Mucosa of stomach (tissue), 1 donor: ENCODE results near the gene DPF3.
"Not testable (repeated sequence)": the region's sequence is repeated elsewhere in the genome, so short reads cannot be mapped to it uniquely, and the experiment has no call there.

Experiments used
- H3K27me3 ChIP-seq: one replicate; pipeline ENCODE4 v1.7.0; 2013; ENCODE audit warnings: mild to moderate bottlenecking, low read length; ENCODE audit not compliant: control insufficient read depth, insufficient read depth
- H3K36me3 ChIP-seq: one replicate; pipeline ENCODE4 v1.7.0; 2013; ENCODE audit warnings: low read length; ENCODE audit not compliant: control insufficient read depth, insufficient read depth
- H3K4me1 ChIP-seq: one replicate; pipeline ENCODE4 v1.7.0; 2013; ENCODE audit warnings: mild to moderate bottlenecking, low read length; ENCODE audit not compliant: control insufficient read depth, insufficient read depth
- H3K4me3 ChIP-seq: one replicate; pipeline ENCODE4 v1.7.0; 2013; ENCODE audit warnings: low read length
- H3K9ac ChIP-seq: one replicate; pipeline ENCODE4 v1.7.0; 2013; ENCODE audit warnings: mild to moderate bottlenecking, low read length, moderate library complexity
- H3K9me3 ChIP-seq: one replicate; pipeline ENCODE4 v1.7.0; 2013; ENCODE audit warnings: mild to moderate bottlenecking, low read length, moderate library complexity; ENCODE audit not compliant: control insufficient read depth
- donor health status: Pancreatic carcinoma.

The DPF3 gene

DNA sequence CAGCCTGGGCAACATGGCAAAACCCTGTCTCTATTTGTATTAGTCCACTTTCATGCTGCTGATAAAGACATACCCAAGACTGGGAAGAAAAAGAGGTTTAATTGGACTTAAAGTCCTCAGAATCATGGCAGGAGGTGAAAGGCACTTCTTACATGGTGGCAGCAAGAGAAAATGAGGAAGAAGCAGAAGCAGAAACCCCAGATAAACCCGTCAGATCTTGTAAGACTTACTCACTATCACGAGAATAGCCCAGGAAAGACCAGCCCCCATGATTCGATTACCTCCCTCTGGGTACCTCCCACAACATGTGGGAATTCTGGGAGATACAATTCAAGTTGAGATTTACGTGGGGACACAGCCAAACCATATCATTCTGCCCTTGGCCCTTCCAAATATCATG lies 23.0 kb downstream of the DPF3 start:
- H3K9me3 ChIP-seq, H3K27me3 ChIP-seq, H3K36me3 ChIP-seq, H3K9ac ChIP-seq, H3K4me3 ChIP-seq, H3K4me1 ChIP-seq: not testable (repeated sequence)

GRCh38 chr14:72869407-72870329 lies 24.2 kb downstream of the DPF3 start:
- Histone ChIP-seq H3K9ac (no peak overlapping the region), H3K4me3 (no peak overlapping the region), H3K9me3 (no peaks in the 10 kb centered on the region), H3K27me3 (no peaks in the 10 kb centered on the region), H3K4me1 (no peaks in the 10 kb centered on the region), H3K36me3 (no peaks in the 10 kb centered on the region)

DNA sequence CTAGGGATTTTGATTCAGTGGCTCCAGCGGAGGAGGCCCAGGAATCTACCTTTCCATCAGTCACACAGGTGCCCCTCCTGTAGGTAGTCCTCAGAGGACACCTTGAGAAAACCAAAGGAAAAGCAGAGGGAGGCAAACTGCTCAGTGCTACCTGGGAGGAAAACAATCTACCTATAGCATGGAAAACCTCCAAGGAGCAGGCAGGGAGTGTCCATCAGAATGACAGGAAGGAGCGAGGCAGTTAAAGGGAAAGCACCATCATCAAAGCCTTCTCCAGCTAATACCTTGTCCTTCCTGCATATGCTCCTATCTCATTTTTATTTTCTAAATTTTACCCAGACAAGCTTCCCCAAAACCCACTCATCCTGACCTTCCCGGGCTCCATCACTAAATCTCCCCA lies 25.4 kb downstream of the DPF3 start:
- H3K9me3 ChIP-seq, result no peaks in the 10 kb centered on the region

DNA sequence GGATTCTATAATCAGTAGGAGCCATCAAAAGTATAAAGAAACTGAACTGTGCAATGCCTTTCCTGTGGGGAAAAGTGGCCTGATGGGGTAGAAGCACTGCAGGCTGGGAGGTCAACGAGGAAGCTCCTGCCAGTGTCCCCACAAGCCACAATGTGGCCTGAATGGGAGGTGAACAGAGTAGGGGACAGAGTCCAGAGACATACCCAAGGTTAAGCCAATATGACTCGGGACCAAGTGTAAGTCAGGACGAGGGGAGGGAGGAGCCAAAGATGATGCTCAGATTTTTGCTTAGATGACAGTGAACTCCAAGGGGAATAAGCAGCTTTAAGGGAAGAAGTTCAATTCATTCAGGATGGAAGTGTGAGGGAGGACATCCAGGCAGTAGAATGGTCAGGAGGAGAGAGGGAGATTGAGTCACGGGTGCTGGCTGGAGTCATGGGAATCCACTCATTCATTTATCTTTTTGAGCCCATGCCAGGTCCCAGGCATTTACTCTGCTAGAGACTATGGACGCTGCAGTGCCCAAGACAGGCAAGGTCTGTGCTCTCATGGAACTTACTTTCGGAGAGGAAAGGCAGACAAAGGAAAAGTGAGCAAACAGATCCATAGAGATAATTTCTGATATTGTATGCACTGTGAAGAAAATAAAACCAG lies 29.1 kb downstream of the DPF3 start:
- H3K9me3 ChIP-seq, result no peaks in the 10 kb centered on the region
- no peaks in the 10 kb centered on the region for H3K36me3 ChIP-seq
- no peak overlapping the region for H3K9ac ChIP-seq
- no peak overlapping the region for H3K4me3 ChIP-seq
- no peaks in the 10 kb centered on the region for H3K4me1 ChIP-seq
- no peaks in the 10 kb centered on the region for H3K27me3 ChIP-seq

More for the DNA sequence above, 25.4 kb downstream of the DPF3 start:
- Histone ChIP-seq H3K4me3 (no peak overlapping the region), H3K4me1 (no peaks in the 10 kb centered on the region), H3K27me3 (no peaks in the 10 kb centered on the region), H3K9ac (no peak overlapping the region), H3K36me3 (no peaks in the 10 kb centered on the region)

DNA sequence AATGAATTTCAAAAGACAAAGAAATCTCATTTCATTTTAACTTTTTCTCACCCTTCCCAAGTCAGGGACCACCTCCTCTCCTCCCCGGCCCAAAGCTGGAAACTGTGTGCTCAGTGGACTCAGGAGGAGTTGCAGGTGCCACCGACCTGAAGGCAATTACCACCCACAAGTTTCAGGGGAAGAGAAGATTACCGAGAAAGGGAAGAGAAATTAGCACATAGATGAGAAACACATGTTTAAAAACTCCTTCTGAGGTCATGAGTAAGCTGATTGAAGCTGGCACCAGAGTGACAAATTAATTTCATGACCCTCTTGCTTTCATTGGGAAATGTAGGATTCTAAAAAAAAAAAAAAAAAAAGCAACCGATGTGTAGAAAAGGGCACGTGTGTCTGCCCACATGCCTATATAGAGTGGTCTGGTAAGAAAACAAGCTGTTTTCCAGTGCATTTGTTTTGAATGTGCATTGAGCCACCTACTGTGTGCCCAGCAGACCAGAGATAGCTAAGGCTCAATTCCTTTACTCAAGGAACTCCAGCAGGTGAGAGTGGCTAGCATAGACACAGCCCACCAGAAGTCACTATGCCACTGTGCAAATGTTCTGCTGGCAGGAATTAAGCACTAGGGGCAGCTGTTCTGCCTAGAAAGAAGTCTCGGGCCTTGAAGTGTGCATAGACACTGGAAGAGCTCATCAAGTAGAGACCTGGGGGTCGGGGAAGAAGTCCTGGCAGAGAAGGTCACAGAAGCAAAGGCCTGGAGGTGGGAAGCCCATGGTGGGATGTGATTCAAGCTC lies 30.5 kb downstream of the DPF3 start:
- no peaks in the 10 kb centered on the region for H3K27me3 ChIP-seq
- no peak overlapping the region for H3K9ac ChIP-seq
- no peaks in the 10 kb centered on the region for H3K4me1 ChIP-seq
- no peaks in the 10 kb centered on the region for H3K9me3 ChIP-seq
- no peak overlapping the region for H3K4me3 ChIP-seq
- H3K36me3 ChIP-seq, result no peaks in the 10 kb centered on the region

GRCh38 chr14:72856530-72857266 lies 37.2 kb downstream of the DPF3 start:
- H3K9ac ChIP-seq, result no peak overlapping the region
- H3K4me1 ChIP-seq, result no peaks in the 10 kb centered on the region
- H3K27me3 ChIP-seq, result no peaks in the 10 kb centered on the region
- H3K9me3 ChIP-seq, result no peaks in the 10 kb centered on the region
- no peak overlapping the region for H3K4me3 ChIP-seq
- H3K36me3 ChIP-seq, result no peaks in the 10 kb centered on the region

DNA sequence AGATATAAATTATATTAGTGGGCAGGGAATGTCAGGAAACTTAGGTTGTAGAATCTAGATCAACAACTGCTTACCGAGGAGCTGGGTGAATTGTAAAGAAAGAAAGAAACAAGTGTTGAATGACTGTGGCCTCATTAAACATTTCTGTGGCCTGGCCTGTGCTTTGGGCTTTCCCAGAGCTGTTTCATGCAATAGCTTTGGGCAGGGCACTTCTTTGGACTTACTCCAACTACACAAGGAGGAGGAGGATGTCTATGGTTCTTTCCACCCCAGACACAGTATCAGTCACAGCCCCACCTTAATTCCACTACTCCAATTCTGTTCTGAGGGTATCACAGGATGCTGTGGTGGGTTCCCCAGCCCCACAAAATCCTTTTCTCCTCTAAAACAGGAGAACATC lies 38.0 kb downstream of the DPF3 start:
- Histone ChIP-seq H3K9ac (no peak overlapping the region), H3K4me3 (no peak overlapping the region), H3K36me3 (no peaks in the 10 kb centered on the region), H3K9me3 (no peaks in the 10 kb centered on the region), H3K4me1 (no peaks in the 10 kb centered on the region), H3K27me3 (no peaks in the 10 kb centered on the region)

- H3K4me1 ChIP-seq, result no peaks in the 10 kb centered on the region
- no peak overlapping the region for H3K9ac ChIP-seq
- H3K9me3 ChIP-seq, result no peaks in the 10 kb centered on the region
- H3K4me3 ChIP-seq, result no peak overlapping the region
- H3K27me3 ChIP-seq, result no peaks in the 10 kb centered on the region
- no peaks in the 10 kb centered on the region for H3K36me3 ChIP-seq
Observed at GRCh38 chr14:72852194-72852593, 41.7 kb downstream of the DPF3 start.

- no peaks in the 10 kb centered on the region for H3K9me3 ChIP-seq
- H3K36me3 ChIP-seq, result no peaks in the 10 kb centered on the region
- H3K4me3 ChIP-seq, result no peak overlapping the region
- H3K27me3 ChIP-seq, result no peaks in the 10 kb centered on the region
- H3K4me1 ChIP-seq, result no peaks in the 10 kb centered on the region
- H3K9ac ChIP-seq, result no peak overlapping the region
Observed at GRCh38 chr14:72851635-72852034, 42.3 kb downstream of the DPF3 start.

- Histone ChIP-seq H3K27me3 (no peaks in the 10 kb centered on the region), H3K9ac (no peak overlapping the region), H3K9me3 (no peaks in the 10 kb centered on the region), H3K4me1 (no peaks in the 10 kb centered on the region), H3K4me3 (no peak overlapping the region), H3K36me3 (no peaks in the 10 kb centered on the region)
Observed at GRCh38 chr14:72850360-72850759, 43.5 kb downstream of the DPF3 start.

DNA sequence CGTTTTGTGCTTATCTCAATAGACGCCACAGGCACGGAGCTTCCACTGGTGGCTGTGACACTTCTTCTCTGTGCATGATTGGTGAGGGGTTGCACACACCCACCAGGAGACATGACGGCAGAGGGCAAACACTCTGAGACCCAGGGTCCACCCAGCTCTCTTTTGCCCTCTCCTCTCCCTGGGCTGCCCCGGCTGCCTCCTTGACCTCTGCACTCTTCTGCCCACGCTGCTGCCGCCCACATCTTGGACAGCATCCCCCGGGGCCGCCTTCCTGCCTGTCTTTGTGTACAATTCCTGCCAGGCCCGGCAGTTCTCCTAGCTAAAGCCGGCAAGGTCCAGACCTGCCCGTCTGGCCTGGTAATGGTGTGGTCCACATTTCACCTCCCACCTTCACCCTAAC lies 44.7 kb downstream of the DPF3 start:
- no peaks in the 10 kb centered on the region for H3K36me3 ChIP-seq
- H3K27me3 ChIP-seq, result no peaks in the 10 kb centered on the region
- H3K4me1 ChIP-seq, result no peaks in the 10 kb centered on the region
- H3K9me3 ChIP-seq, result no peaks in the 10 kb centered on the region
- no peak overlapping the region for H3K9ac ChIP-seq
- H3K4me3 ChIP-seq, result no peak overlapping the region
